Endodermal cell (in vitro differentiated cells): Measurements from ENCODE around the gene DCTN3. TPM values are rescaled to one million over a fixed set of nuclear protein-coding genes. Genes with fewer than 3 reads are reported as not detected.

Experiments
- DNase-seq: peaks from one replicate; pipeline ENCODE4 v3.0.0-alpha.2; 2017
- H3K27ac ChIP-seq: 2 replicates; pipeline ENCODE4 v1.5.1; 2013; ENCODE audit warnings: mild to moderate bottlenecking, low read depth, low read length, moderate library complexity
- H3K27me3 ChIP-seq: 2 replicates; pipeline ENCODE4 v1.6.1; 2013; ENCODE audit warnings: mild to moderate bottlenecking, low read length, moderate library complexity; ENCODE audit not compliant: insufficient read depth, control insufficient read depth, poor library complexity, severe bottlenecking
- H3K36me3 ChIP-seq: 2 replicates; pipeline ENCODE4 v1.7.0; 2013; ENCODE audit warnings: mild to moderate bottlenecking, low read length, moderate library complexity; ENCODE audit not compliant: control insufficient read depth, insufficient read depth
- H3K4me1 ChIP-seq: one replicate; pipeline ENCODE4 v1.7.0; 2013; ENCODE audit warnings: low read length; ENCODE audit not compliant: control insufficient read depth, insufficient read depth
- H3K4me3 ChIP-seq: 2 replicates; pipeline ENCODE4 v1.5.1; 2013; ENCODE audit warnings: mild to moderate bottlenecking, low read length, moderate library complexity
- H3K9ac ChIP-seq: 2 replicates; pipeline ENCODE4 v1.6.1; 2013; ENCODE audit warnings: mild to moderate bottlenecking, low read length, moderate library complexity; ENCODE audit not compliant: poor library complexity, severe bottlenecking; ENCODE audit errors: extremely low read depth
- H3K9me3 ChIP-seq: 2 replicates; pipeline ENCODE4 v1.6.1; 2013; ENCODE audit warnings: mild to moderate bottlenecking, low read length, moderate library complexity; ENCODE audit not compliant: control insufficient read depth
- H3K27ac Mint-ChIP-seq: 2 replicates; pipeline ENCODE4 v1.8.0; 2020; ENCODE audit warnings: mixed read lengths
- H3K27me3 Mint-ChIP-seq: 2 replicates; pipeline ENCODE4 v1.8.0; 2021; ENCODE audit warnings: mild to moderate bottlenecking, mixed read lengths; ENCODE audit not compliant: insufficient read depth
- H3K36me3 Mint-ChIP-seq: 2 replicates; pipeline ENCODE4 v1.8.0; 2020; ENCODE audit warnings: low read depth, mixed read lengths
- H3K4me1 Mint-ChIP-seq: 2 replicates; pipeline ENCODE4 v1.8.0; 2020; ENCODE audit warnings: mixed read lengths
- H3K4me3 Mint-ChIP-seq: 2 replicates; pipeline ENCODE4 v1.8.0; 2020; ENCODE audit warnings: mild to moderate bottlenecking, moderate library complexity, mixed read lengths
- H3K9me3 Mint-ChIP-seq: 2 replicates; pipeline ENCODE4 v1.8.0; 2020; ENCODE audit warnings: mild to moderate bottlenecking, mixed read lengths
- WGBS, 2 experiments: methylation state at CpG; one replicate each; pipeline versions ENCODE4 v1.1.5 to v1.1.7; 2013; ENCODE audit warnings: missing lambda C conversion rate in 2 of 2, mixed read lengths in 1 of 2; ENCODE audit not compliant: insufficient coverage in 1 of 2, insufficient read length in 1 of 2; 5-methylcytosine and 5-hydroxymethylcytosine counted together
- total RNA-seq, 2 donors: library from RNA; stranded (reverse); fragmentation: NEBNext Ultra II Directional in 1 of 2; extraction: Animal tissue kit (Norgen Biotek cat#: 25700) in 1 of 2; gene quantifications; 2 replicates in 1 of 2; 3 replicates in 1 of 2; pipeline ENCODE4 v1.2.1, GENCODE V29; 2021
- TF ChIP-seq, protein P1 (sequence below): fragments of 200-600 bp; sonication (generic); conservative IDR thresholded peaks from 2 replicates; pipeline ENCODE4 v1.5.0; 2021; ENCODE audit warnings: antibody characterized with exemption, mild to moderate bottlenecking

DCTN3 gene
- total RNA-seq, 2 donors from 2014 or later, result 51.9 to 53.6 TPM

DNA sequence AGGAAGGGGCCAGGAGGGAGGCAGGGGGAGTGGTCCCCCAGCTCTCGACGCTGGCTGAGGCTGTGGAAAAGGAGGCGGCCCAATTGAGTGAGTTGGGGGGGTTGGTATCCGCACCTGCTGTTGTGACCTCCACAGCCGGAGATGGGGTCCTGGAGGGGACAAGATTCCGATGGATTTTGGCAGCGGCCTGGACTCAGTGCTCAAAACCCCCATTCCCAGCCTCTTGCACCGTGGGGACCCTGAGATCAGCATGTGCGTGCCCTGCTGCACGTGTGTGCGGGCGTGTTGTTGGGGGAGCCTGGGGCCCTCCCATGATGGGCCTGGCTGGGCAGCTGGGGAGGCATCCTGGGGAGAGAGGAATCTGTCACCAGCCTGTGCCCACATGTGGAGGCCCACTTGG is 45.7 kb downstream of the DCTN3 start:
- no peak overlapping the region for H3K4me3 Mint-ChIP-seq
- H3K27me3 ChIP-seq, result peaks cover 37% of the 10 kb centered on the region
- peaks cover 51% of the 10 kb centered on the region for H3K27me3 Mint-ChIP-seq
- no peak for DNase-seq
- no peaks in the 10 kb centered on the region for H3K36me3 Mint-ChIP-seq
- no peak overlapping the region for H3K4me3 ChIP-seq
- H3K4me1 ChIP-seq, result peaks cover 8% of the 10 kb centered on the region
- no peaks in the 10 kb centered on the region for H3K36me3 ChIP-seq
- TF ChIP-seq, protein P1, sequence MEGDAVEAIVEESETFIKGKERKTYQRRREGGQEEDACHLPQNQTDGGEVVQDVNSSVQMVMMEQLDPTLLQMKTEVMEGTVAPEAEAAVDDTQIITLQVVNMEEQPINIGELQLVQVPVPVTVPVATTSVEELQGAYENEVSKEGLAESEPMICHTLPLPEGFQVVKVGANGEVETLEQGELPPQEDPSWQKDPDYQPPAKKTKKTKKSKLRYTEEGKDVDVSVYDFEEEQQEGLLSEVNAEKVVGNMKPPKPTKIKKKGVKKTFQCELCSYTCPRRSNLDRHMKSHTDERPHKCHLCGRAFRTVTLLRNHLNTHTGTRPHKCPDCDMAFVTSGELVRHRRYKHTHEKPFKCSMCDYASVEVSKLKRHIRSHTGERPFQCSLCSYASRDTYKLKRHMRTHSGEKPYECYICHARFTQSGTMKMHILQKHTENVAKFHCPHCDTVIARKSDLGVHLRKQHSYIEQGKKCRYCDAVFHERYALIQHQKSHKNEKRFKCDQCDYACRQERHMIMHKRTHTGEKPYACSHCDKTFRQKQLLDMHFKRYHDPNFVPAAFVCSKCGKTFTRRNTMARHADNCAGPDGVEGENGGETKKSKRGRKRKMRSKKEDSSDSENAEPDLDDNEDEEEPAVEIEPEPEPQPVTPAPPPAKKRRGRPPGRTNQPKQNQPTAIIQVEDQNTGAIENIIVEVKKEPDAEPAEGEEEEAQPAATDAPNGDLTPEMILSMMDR, result no peak
- H3K9ac ChIP-seq, result no peak overlapping the region
- no peaks in the 10 kb centered on the region for H3K9me3 Mint-ChIP-seq
- WGBS, 2 experiments, result 87 to 92% methylated on average over 3 to 12 of the region's 12 CpGs
- no peaks in the 10 kb centered on the region for H3K9me3 ChIP-seq
- no peak overlapping the region for H3K27ac Mint-ChIP-seq
- peak overlapping the region; percentile 32 for H3K27ac ChIP-seq
- peaks cover 21% of the 10 kb centered on the region for H3K4me1 Mint-ChIP-seq

DNA sequence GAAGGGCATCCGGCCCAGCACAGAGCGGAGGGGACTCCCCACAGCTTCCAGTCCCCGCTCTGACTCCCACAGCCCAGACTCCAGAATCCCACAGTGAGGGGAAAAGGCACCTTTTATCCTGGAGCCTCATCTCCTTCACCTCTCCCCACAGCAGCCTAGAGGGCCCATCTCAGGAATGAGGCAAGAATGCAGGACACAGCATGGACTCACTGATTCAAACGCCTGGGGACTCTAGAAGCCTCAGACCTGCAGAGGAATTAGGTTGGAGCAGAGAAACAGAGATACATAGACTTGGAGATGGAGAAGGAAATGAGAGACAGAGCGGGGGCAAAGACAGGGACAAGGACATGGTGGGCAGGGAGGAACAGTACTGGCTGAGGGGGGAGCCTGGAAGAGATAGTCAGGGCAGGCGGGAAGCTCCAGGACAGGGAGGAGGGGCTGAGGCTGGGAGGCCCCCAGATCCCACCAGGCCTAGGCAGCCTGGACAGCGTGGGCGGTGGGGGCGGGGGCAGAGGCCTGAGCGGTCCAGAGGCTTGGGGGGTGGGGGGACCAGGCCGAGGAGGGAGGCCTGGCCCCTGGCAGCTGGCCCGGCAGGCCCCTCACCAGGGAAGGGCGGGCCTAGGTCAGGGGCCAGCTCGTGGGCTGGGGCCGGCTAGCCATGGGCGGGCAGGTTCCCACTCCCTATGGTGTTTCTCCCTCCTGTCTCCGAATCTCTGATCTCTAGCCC is 46.5 kb downstream of the DCTN3 start:
- peaks cover 43% of the 10 kb centered on the region for H3K27me3 Mint-ChIP-seq
- no peak overlapping the region for H3K4me3 Mint-ChIP-seq
- no peak overlapping the region for H3K27ac Mint-ChIP-seq
- Histone ChIP-seq H3K4me3 (no peak overlapping the region), H3K27ac (no peak overlapping the region), H3K27me3 (peaks cover 29% of the 10 kb centered on the region), H3K9ac (no peak overlapping the region), H3K9me3 (no peaks in the 10 kb centered on the region), H3K36me3 (no peaks in the 10 kb centered on the region), H3K4me1 (peaks cover 6% of the 10 kb centered on the region)
- TF ChIP-seq, protein P1, result no peak
- no peak for DNase-seq
- peaks cover 15% of the 10 kb centered on the region for H3K4me1 Mint-ChIP-seq
- H3K9me3 Mint-ChIP-seq, result no peaks in the 10 kb centered on the region
- WGBS, 2 experiments, result 65 to 79% methylated on average over 7 to 16 of the region's 17 CpGs
- H3K36me3 Mint-ChIP-seq, result no peaks in the 10 kb centered on the region

DNA sequence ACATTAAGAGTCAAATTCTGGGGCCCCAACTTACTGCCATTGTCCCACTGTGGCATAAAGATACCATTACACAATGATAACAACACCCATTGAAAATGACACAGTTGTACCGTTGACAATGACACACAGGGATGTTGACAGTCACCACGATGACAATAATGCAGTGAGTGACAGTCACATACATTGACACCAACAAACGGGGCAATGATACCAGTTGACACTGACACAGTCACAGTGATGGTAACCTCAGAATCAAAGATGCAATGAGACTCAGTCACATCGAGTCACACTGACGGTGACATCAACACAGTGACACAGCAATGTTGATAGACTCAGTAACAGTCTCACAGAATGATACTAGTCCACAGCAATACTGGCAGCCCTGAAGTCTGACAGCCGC is 47.7 kb downstream of the DCTN3 start:
- no peaks in the 10 kb centered on the region for H3K4me1 ChIP-seq
- TF ChIP-seq, protein P1, result no peak
- H3K4me3 ChIP-seq, result no peak overlapping the region
- peaks cover 11% of the 10 kb centered on the region for H3K4me1 Mint-ChIP-seq
- no peaks in the 10 kb centered on the region for H3K9me3 ChIP-seq
- no peaks in the 10 kb centered on the region for H3K36me3 ChIP-seq
- no peak overlapping the region for H3K4me3 Mint-ChIP-seq
- H3K27me3 ChIP-seq, result peaks cover 21% of the 10 kb centered on the region
- peaks cover 39% of the 10 kb centered on the region for H3K27me3 Mint-ChIP-seq
- no peaks in the 10 kb centered on the region for H3K36me3 Mint-ChIP-seq
- no peak overlapping the region for H3K27ac ChIP-seq
- H3K9ac ChIP-seq, result no peak overlapping the region
- DNase-seq, result no peak
- WGBS, 2 experiments, result 92 to 93% methylated on average over 5 to 6 of the region's 6 CpGs
- no peak overlapping the region for H3K27ac Mint-ChIP-seq
- H3K9me3 Mint-ChIP-seq, result no peaks in the 10 kb centered on the region
